SK-N-SH treated with all-trans-retinoic acid at 6 μM for 48 hours (cell line): ENCODE measurements around the gene DRD2.

Source experiments
- ATAC-seq: fragments of 200-7000 bp; cut with Tn5 transposase; 3 replicates; pipeline ENCODE4 v1.9.1; 2020; ENCODE audit warnings: mild to moderate bottlenecking, moderate library complexity
- ARNTL ChIP-seq: fragments of 450-650 bp; formaldehyde crosslinking; IDR thresholded peaks from 2 replicates; pipeline ENCODE4 v1.5.0; 2020; ENCODE audit warnings: low read depth, mild to moderate bottlenecking, moderate library complexity, borderline replicate concordance
- BACH2 ChIP-seq: fragments of 250-450 bp; sonication (Bioruptor Pico); IDR thresholded peaks from 2 replicates; pipeline ENCODE4 v1.9.0; 2021; ENCODE audit warnings: mild to moderate bottlenecking, borderline replicate concordance
- CSDC2 ChIP-seq: fragments of 250-450 bp; sonication (Bioruptor Pico); IDR thresholded peaks from 2 replicates; pipeline ENCODE4 v1.5.0; 2020; ENCODE audit warnings: mild to moderate bottlenecking, moderate library complexity
- CSRNP3 ChIP-seq: fragments of 250-450 bp; sonication (Bioruptor Pico); IDR thresholded peaks from 2 replicates; pipeline ENCODE4 v1.5.1; 2021; ENCODE audit warnings: mild to moderate bottlenecking, moderate library complexity
- GLIS3 ChIP-seq: fragments of 250-450 bp; sonication (Bioruptor Pico); IDR thresholded peaks from 2 replicates; pipeline ENCODE4 v1.5.0; 2020; ENCODE audit warnings: mild to moderate bottlenecking, moderate library complexity
- ISL1 ChIP-seq: fragments of 250-450 bp; sonication (Bioruptor Pico); IDR thresholded peaks from 2 replicates; pipeline ENCODE4 v2.1.2; 2022; ENCODE audit warnings: mild to moderate bottlenecking, moderate library complexity
- OSR1 ChIP-seq: fragments of 250-450 bp; sonication (Bioruptor Pico); IDR thresholded peaks from 2 replicates; pipeline ENCODE4 v1.8.0; 2022; ENCODE audit warnings: moderate library complexity, mild to moderate bottlenecking, inconsistent platforms
- PATZ1 ChIP-seq: fragments of 250-450 bp; sonication (Bioruptor Pico); IDR thresholded peaks from 2 replicates; pipeline ENCODE4 v1.8.0; 2020; ENCODE audit warnings: mild to moderate bottlenecking, moderate library complexity, borderline replicate concordance
- PPARA ChIP-seq: fragments of 250-450 bp; sonication (Bioruptor Pico); IDR thresholded peaks from 2 replicates; pipeline ENCODE4 v1.5.0; 2020; ENCODE audit warnings: mild to moderate bottlenecking, borderline replicate concordance
- SNAI2 ChIP-seq: fragments of 250-450 bp; sonication (Bioruptor Pico); IDR thresholded peaks from 2 replicates; pipeline ENCODE4 v1.5.0; 2020; ENCODE audit warnings: mild to moderate bottlenecking, moderate library complexity
- TCF4 ChIP-seq: fragments of 250-450 bp; sonication (Bioruptor Pico); IDR thresholded peaks from 2 replicates; pipeline ENCODE4 v1.8.0; 2021; ENCODE audit warnings: mild to moderate bottlenecking, moderate library complexity, borderline replicate concordance
- TOX ChIP-seq: fragments of 250-450 bp; sonication (Bioruptor Pico); IDR thresholded peaks from 2 replicates; pipeline ENCODE4 v1.8.0; 2021; ENCODE audit warnings: mild to moderate bottlenecking, moderate library complexity, borderline replicate concordance
- ZFP3 ChIP-seq: fragments of 250-450 bp; sonication (Bioruptor Pico); IDR thresholded peaks from 2 replicates; pipeline ENCODE4 v1.5.0; 2020; ENCODE audit warnings: mild to moderate bottlenecking, moderate library complexity
- ZFP30 ChIP-seq: fragments of 450-650 bp; formaldehyde crosslinking; IDR thresholded peaks from 2 replicates; pipeline ENCODE4 v1.5.0; 2022; ENCODE audit warnings: mild to moderate bottlenecking, moderate library complexity
- ZNF565 ChIP-seq: fragments of 450-650 bp; formaldehyde crosslinking; conservative IDR thresholded peaks from 2 replicates; pipeline ENCODE4 v1.5.0; 2020; ENCODE audit warnings: low read depth, mild to moderate bottlenecking, moderate library complexity
- ZNF70 ChIP-seq: fragments of 450-650 bp; formaldehyde crosslinking; IDR thresholded peaks from 2 replicates; pipeline ENCODE4 v1.5.0; 2020; ENCODE audit warnings: mild to moderate bottlenecking, moderate library complexity
- ZNF8 ChIP-seq: fragments of 450-650 bp; formaldehyde crosslinking; IDR thresholded peaks from 2 replicates; pipeline ENCODE4 v1.5.0; 2020; ENCODE audit warnings: mild to moderate bottlenecking, moderate library complexity
- TF ChIP-seq, protein P1 (sequence below): fragments of 250-450 bp; sonication (Bioruptor Pico); IDR thresholded peaks from 2 replicates; pipeline ENCODE4 v1.5.1; 2020; ENCODE audit warnings: low read depth, mild to moderate bottlenecking, moderate library complexity
- TF ChIP-seq, protein P2 (sequence below): fragments of 250-450 bp; sonication (Bioruptor Pico); IDR thresholded peaks from 2 replicates; pipeline ENCODE4 v1.8.0; 2021; ENCODE audit warnings: low read depth, mild to moderate bottlenecking, moderate library complexity, borderline replicate concordance
- TF ChIP-seq, protein P3 (sequence below): fragments of 250-450 bp; sonication (Bioruptor Pico); IDR thresholded peaks from 2 replicates; pipeline ENCODE4 v1.5.0; 2020; ENCODE audit warnings: mild to moderate bottlenecking, moderate library complexity

DRD2 gene

GRCh38 chr11:113462830-113463229, 12.4 kb downstream of the DRD2 start:
- no peak for ATAC-seq
- TF ChIP-seq ZNF70 (CRISPR knock-in tag) (no peak), TCF4 (CRISPR knock-in tag) (no peak), PATZ1 (CRISPR knock-in tag) (no peak), CSDC2 (CRISPR knock-in tag) (no peak), ZFP30 (CRISPR knock-in tag) (no peak), GLIS3 (no peak), CSRNP3 (no peak), ZFP3 (no peak), OSR1 (no peak), ZNF8 (CRISPR knock-in tag) (no peak), PPARA (CRISPR knock-in tag) (no peak), ISL1 (no peak), BACH2 (CRISPR knock-in tag) (no peak)
- TF ChIP-seq, protein P1, sequence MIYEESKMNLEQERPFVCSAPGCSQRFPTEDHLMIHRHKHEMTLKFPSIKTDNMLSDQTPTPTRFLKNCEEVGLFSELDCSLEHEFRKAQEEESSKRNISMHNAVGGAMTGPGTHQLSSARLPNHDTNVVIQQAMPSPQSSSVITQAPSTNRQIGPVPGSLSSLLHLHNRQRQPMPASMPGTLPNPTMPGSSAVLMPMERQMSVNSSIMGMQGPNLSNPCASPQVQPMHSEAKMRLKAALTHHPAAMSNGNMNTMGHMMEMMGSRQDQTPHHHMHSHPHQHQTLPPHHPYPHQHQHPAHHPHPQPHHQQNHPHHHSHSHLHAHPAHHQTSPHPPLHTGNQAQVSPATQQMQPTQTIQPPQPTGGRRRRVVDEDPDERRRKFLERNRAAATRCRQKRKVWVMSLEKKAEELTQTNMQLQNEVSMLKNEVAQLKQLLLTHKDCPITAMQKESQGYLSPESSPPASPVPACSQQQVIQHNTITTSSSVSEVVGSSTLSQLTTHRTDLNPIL (CRISPR knock-in tag) = no peak
- TF ChIP-seq, protein P2, sequence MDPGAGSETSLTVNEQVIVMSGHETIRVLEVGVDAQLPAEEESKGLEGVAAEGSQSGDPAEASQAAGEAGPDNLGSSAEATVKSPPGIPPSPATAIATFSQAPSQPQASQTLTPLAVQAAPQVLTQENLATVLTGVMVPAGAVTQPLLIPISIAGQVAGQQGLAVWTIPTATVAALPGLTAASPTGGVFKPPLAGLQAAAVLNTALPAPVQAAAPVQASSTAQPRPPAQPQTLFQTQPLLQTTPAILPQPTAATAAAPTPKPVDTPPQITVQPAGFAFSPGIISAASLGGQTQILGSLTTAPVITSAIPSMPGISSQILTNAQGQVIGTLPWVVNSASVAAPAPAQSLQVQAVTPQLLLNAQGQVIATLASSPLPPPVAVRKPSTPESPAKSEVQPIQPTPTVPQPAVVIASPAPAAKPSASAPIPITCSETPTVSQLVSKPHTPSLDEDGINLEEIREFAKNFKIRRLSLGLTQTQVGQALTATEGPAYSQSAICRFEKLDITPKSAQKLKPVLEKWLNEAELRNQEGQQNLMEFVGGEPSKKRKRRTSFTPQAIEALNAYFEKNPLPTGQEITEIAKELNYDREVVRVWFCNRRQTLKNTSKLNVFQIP (CRISPR knock-in tag) = no peak
- TF ChIP-seq, protein P3, sequence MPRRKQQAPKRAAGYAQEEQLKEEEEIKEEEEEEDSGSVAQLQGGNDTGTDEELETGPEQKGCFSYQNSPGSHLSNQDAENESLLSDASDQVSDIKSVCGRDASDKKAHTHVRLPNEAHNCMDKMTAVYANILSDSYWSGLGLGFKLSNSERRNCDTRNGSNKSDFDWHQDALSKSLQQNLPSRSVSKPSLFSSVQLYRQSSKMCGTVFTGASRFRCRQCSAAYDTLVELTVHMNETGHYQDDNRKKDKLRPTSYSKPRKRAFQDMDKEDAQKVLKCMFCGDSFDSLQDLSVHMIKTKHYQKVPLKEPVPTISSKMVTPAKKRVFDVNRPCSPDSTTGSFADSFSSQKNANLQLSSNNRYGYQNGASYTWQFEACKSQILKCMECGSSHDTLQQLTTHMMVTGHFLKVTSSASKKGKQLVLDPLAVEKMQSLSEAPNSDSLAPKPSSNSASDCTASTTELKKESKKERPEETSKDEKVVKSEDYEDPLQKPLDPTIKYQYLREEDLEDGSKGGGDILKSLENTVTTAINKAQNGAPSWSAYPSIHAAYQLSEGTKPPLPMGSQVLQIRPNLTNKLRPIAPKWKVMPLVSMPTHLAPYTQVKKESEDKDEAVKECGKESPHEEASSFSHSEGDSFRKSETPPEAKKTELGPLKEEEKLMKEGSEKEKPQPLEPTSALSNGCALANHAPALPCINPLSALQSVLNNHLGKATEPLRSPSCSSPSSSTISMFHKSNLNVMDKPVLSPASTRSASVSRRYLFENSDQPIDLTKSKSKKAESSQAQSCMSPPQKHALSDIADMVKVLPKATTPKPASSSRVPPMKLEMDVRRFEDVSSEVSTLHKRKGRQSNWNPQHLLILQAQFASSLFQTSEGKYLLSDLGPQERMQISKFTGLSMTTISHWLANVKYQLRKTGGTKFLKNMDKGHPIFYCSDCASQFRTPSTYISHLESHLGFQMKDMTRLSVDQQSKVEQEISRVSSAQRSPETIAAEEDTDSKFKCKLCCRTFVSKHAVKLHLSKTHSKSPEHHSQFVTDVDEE (CRISPR knock-in tag) = no peak

GRCh38 chr11:113461639-113462038, 13.6 kb downstream of the DRD2 start:
- no peak for ATAC-seq
- no peak for TF ChIP-seq TOX (CRISPR knock-in tag)
- no peak for TF ChIP-seq SNAI2 (CRISPR knock-in tag)
- TF ChIP-seq ISL1 = no peak
- TF ChIP-seq, protein P2 (CRISPR knock-in tag) = no peak
- TF ChIP-seq, protein P3 (CRISPR knock-in tag) = no peak
- TF ChIP-seq GLIS3 = no peak
- no peak for TF ChIP-seq ARNTL
- no peak for TF ChIP-seq TCF4 (CRISPR knock-in tag)
- no peak for TF ChIP-seq CSRNP3
- no peak for TF ChIP-seq ZNF565 (CRISPR knock-in tag)
- TF ChIP-seq PATZ1 (CRISPR knock-in tag) = no peak
- TF ChIP-seq, protein P1 (CRISPR knock-in tag) = no peak
